UCSD-AML1 (cell line): ENCODE results near the gene MGMT.

Experiments
- DNase-seq: peaks from one replicate; lab custom pipeline; 2025; ENCODE audit not compliant: unreplicated experiment; lab: John Stamatoyannopoulos, UW

MGMT gene

GRCh38 chr10:129816656-129817045 lies 349.6 kb downstream of the MGMT start:
- no peak for DNase-seq
